Heart left ventricle (tissue), 16 donors: ENCODE data around the gene MIF4GD. TPM values are rescaled to one million over a fixed set of nuclear protein-coding genes. Genes with fewer than 3 reads are reported as not detected.

Experiments
- ATAC-seq, 4 donors: fragments of 200-7000 bp; cut with Tn5 transposase; one replicate each; pipeline ENCODE4 v1.9.1; 2020 to 2022; ENCODE audit warnings: moderate library complexity in 4 of 4, mild to moderate bottlenecking in 3 of 4, moderate number of reproducible peaks in 1 of 4
- DNase-seq, 5 donors: peaks; one replicate each; pipeline ENCODE4 v3.0.0-alpha.2; 2020
- H3K27ac ChIP-seq, 12 donors: fragments of 200-600 bp; sonication (generic) in 4 of 12; one replicate each; pipeline versions ENCODE4 v1.5.0 to v1.8.0; 2016 to 2022; ENCODE audit warnings: mild to moderate bottlenecking in 2 of 12
- H3K27me3 ChIP-seq, 9 donors: fragments of 200-600 bp; sonication (generic) in 2 of 9; one replicate each; pipeline versions ENCODE4 v1.5.1 to v1.8.0; 2016 to 2022; ENCODE audit warnings: mild to moderate bottlenecking in 3 of 9
- H3K36me3 ChIP-seq, 9 donors: fragments of 200-600 bp; sonication (generic) in 2 of 9; one replicate each; pipeline versions ENCODE4 v1.5.0 to v1.8.0; 2018 to 2022; ENCODE audit warnings: mild to moderate bottlenecking in 2 of 9
- H3K4me1 ChIP-seq, 12 donors: fragments of 200-600 bp; sonication (generic) in 4 of 12; one replicate each; pipeline versions ENCODE4 v1.5.0 to v1.8.0; 2016 to 2022; ENCODE audit warnings: mild to moderate bottlenecking in 3 of 12
- H3K4me3 ChIP-seq, 12 donors: fragments of 200-600 bp; sonication (generic) in 4 of 12; one replicate each; pipeline versions ENCODE4 v1.5.0 to v1.8.0; 2017 to 2022; ENCODE audit warnings: mild to moderate bottlenecking in 9 of 12, moderate library complexity in 4 of 12
- H3K9me3 ChIP-seq, 12 donors: fragments of 200-600 bp; sonication (generic) in 4 of 12; one replicate each; pipeline versions ENCODE4 v1.5.0 to v1.8.0; 2016 to 2022; ENCODE audit warnings: mild to moderate bottlenecking in 1 of 12
- CTCF ChIP-seq, 12 donors: fragments of 200-600 bp; sonication (generic) in 4 of 12; IDR thresholded peaks; one replicate each; pipeline versions ENCODE4 v1.5.0 to v1.8.0; 2018 to 2022; ENCODE audit warnings: antibody characterized with exemption in 12 of 12, mild to moderate bottlenecking in 5 of 12
- POLR2A ChIP-seq, 2 donors: fragments of 450-650 bp; IDR thresholded peaks; one replicate each; pipeline ENCODE4 v1.6.1; 2017; ENCODE audit warnings: antibody characterized with exemption in 2 of 2, mild to moderate bottlenecking in 2 of 2, moderate library complexity in 2 of 2
- WGBS, 4 donors: extraction: QIAGEN DNeasy Blood & Tissue Kit in 2 of 4; methylation state at CpG; one replicate each; pipeline versions ENCODE4 v1.1.5 to v1.1.7; 2013 to 2018; 5-methylcytosine and 5-hydroxymethylcytosine counted together
- intact Hi-C, 10 donors: fragments of 100-400 bp; cut with DNase I; formaldehyde crosslinking; loops; one replicate each; pipeline versions ENCODE4 v1.11.1 to v1.14.2; 2022
- polyA plus RNA-seq, 2 donors: library from polyadenylated mRNA; stranded (reverse); fragments of 200-250 nt; gene quantifications; one replicate each; pipeline ENCODE4 v1.2.3, GENCODE V29; 2013
- total RNA-seq, 9 donors: library from RNA; depleted of rRNA in 2 of 9; stranded (reverse); fragments of >200 nt in 2 of 9; fragmentation: NEBNext Ultra II Directional in 3 of 9; extraction: Animal tissue kit (Norgen Biotek cat#: 25700) in 3 of 9; gene quantifications; one replicate each; pipeline versions ENCODE4 v1.1.0 to v1.2.4, GENCODE V29; 2016 to 2023
- donor health status: ischemic (EF 13 %, LVEDD 7.1; RV severe dilation, severe dysfunction).
- donor health status: healthy with polysubstance abuse.
- donor health status: DM: no; HTN: yes; CAD: no.
- donor health status: DM: no; HTN: no; CAD: no.
- donor health status: ischemic (EF 25% LVEDD 6.9; RV normal size, moderate dysfunction).
- donor health status: ischemic (EF 25% LVEDD 5.7; RV mildly dilated, moderate dysfunction).
- donor health status: healthy.
- donor health status: DM: yes; HTN: yes; CAD: no.
- donor health status: ischemic (EF 35%, LVEDD 5.7; RV mildly dilated, moderate dysfunction).
- donor health status: nonischemic (EF 11% LVEDD 7.7; RV severe dilation, severe dysfunction).
- donor health status: DM: yes; HTN: yes; CAD: no.
- donor health status: PGD.
- donor health status: ischemic (EF 29% LVEDD 5.4; RV normal size, mild dysfunction).
- donor health status: nonischemic (EF 23%, LVEDD 6.1; RV moderate dilation, normal function).

The MIF4GD gene
- total and polyA plus RNA-seq, 11 donors = 8.6 to 34.7 (median 18.6) TPM

- Histone ChIP-seq H3K4me1 (peaks cover 0 to 27% (median 0%) of the 10 kb centered on the region in 12 donors), H3K36me3 (peaks cover 0 to 97% (median 85%) of the 10 kb centered on the region in 9 donors), H3K9me3 (no peaks in the 10 kb centered on the region), H3K4me3 (no peak overlapping the region), H3K27ac (peak overlapping the region in 1 of 12 donors; percentile 90), H3K27me3 (no peaks in the 10 kb centered on the region)
- no peak for TF ChIP-seq POLR2A (IDR thresholded peaks at IDR 0.05)
- no peak for TF ChIP-seq CTCF (IDR thresholded peaks at IDR 0.05)
- 90 to 96% (median 95%) methylated on average over 5 of the region's 5 CpGs for WGBS, 4 donors
- no peak for DNase-seq
- intact Hi-C loops = no loop called here
- ATAC-seq = no peak
Measured at GRCh38 chr17:75227729-75228128, 43.3 kb downstream of the MIF4GD start.

- H3K4me1 ChIP-seq = peaks cover 0 to 27% (median 0%) of the 10 kb centered on the region in 12 donors
- ATAC-seq (no peak), DNase-seq (no peak)
- no peaks in the 10 kb centered on the region for H3K9me3 ChIP-seq
- no peak overlapping the region for H3K4me3 ChIP-seq
- 75 to 86% (median 79%) methylated on average over 11 to 14 of the region's 14 CpGs for WGBS, 4 donors
- H3K36me3 ChIP-seq = peaks cover 0 to 97% (median 83%) of the 10 kb centered on the region in 9 donors
- H3K27ac ChIP-seq = no peak overlapping the region
- TF ChIP-seq CTCF (IDR thresholded peaks at IDR 0.05) = no peak
- intact Hi-C loops = no loop called here
- H3K27me3 ChIP-seq = no peaks in the 10 kb centered on the region
Measured at GRCh38 chr17:75225016-75225415, 46.0 kb downstream of the MIF4GD start.

GRCh38 chr17:75219815-75220214 lies 51.2 kb downstream of the MIF4GD start:
- no peak overlapping the region for H3K27ac ChIP-seq
- DNase-seq (no peak), ATAC-seq (no peak)
- no peak overlapping the region for H3K4me3 ChIP-seq
- H3K27me3 ChIP-seq = no peaks in the 10 kb centered on the region
- TF ChIP-seq POLR2A (IDR thresholded peaks at IDR 0.05) (no peak), CTCF (IDR thresholded peaks at IDR 0.05) (no peak)
- WGBS, 4 donors = 83 to 98% (median 94%) methylated on average over 3 of the region's 3 CpGs
- intact Hi-C loops = no loop called here
- H3K4me1 ChIP-seq = no peaks in the 10 kb centered on the region
- H3K9me3 ChIP-seq = no peaks in the 10 kb centered on the region
- peaks cover 0 to 99% (median 89%) of the 10 kb centered on the region in 9 donors for H3K36me3 ChIP-seq

- intact Hi-C loops = no loop called here
- no peaks in the 10 kb centered on the region for H3K27me3 ChIP-seq
- DNase-seq = no peak
- TF ChIP-seq POLR2A (IDR thresholded peaks at IDR 0.05) = no peak
- TF ChIP-seq CTCF (IDR thresholded peaks at IDR 0.05) = no peak
- ATAC-seq = no peak
- peaks cover 0 to 100% (median 91%) of the 10 kb centered on the region in 9 donors for H3K36me3 ChIP-seq
- WGBS, 4 donors = 91 to 100% (median 93%) methylated on average over 6 of the region's 6 CpGs
- H3K27ac ChIP-seq = no peak overlapping the region
- no peaks in the 10 kb centered on the region for H3K9me3 ChIP-seq
- H3K4me3 ChIP-seq = no peak overlapping the region
- H3K4me1 ChIP-seq = no peaks in the 10 kb centered on the region
Measured at GRCh38 chr17:75218131-75218530, 52.9 kb downstream of the MIF4GD start.

Other genes with a start within 250 kb of the MIF4GD start
- 1,000 to 10,000 TPM in 1 of 9 donors, 100 to 1,000 TPM in 8; 597 to 1,208 (median 875) TPM for gene ATP5PD, start 224.3 kb downstream of the MIF4GD start, total RNA-seq
- 1,000 to 10,000 TPM in 1 of 2 donors, 100 to 1,000 TPM in 1; 725 to 2,623 TPM for gene ATP5PD, start 224.3 kb downstream of the MIF4GD start, polyA plus RNA-seq
- gene KCTD2, start 224.0 kb downstream of the MIF4GD start, total RNA-seq = 10 to 100 TPM; 19.8 to 37.7 (median 31.5) TPM
- 10 to 100 TPM; 15.7 to 38.7 TPM for gene KCTD2, start 224.0 kb downstream of the MIF4GD start, polyA plus RNA-seq
- gene SLC16A5, start 183.3 kb downstream of the MIF4GD start, total RNA-seq = 10 to 100 TPM in 6 of 9 donors, 1 to 10 TPM in 3; 4.8 to 23.3 (median 11.1) TPM
- 1 to 10 TPM; 4.3 to 7.8 TPM for gene SLC16A5, start 183.3 kb downstream of the MIF4GD start, polyA plus RNA-seq
- gene ARMC7, start 161.3 kb downstream of the MIF4GD start, total RNA-seq = 1 to 10 TPM; 3.9 to 7.9 (median 5.2) TPM
- gene ARMC7, start 161.3 kb downstream of the MIF4GD start, polyA plus RNA-seq = 1 to 10 TPM; 4.9 to 7.1 TPM
- 10 to 100 TPM; 15.9 to 56.0 (median 22.8) TPM for gene NT5C, start 139.5 kb downstream of the MIF4GD start, total RNA-seq
- gene NT5C, start 139.5 kb downstream of the MIF4GD start, polyA plus RNA-seq = 10 to 100 TPM; 29.0 to 45.7 TPM
- gene JPT1, start 116.7 kb downstream of the MIF4GD start, total RNA-seq = 10 to 100 TPM; 10.4 to 60.8 (median 16.0) TPM
- gene JPT1, start 116.7 kb downstream of the MIF4GD start, polyA plus RNA-seq = 10 to 100 TPM; 41.8 to 68.0 TPM
- gene SUMO2, start 88.3 kb downstream of the MIF4GD start, total RNA-seq = 100 to 1,000 TPM in 7 of 9 donors, 10 to 100 TPM in 2; 50.1 to 277 (median 207) TPM
- gene SUMO2, start 88.3 kb downstream of the MIF4GD start, polyA plus RNA-seq = 10 to 100 TPM; 47.1 to 78.7 TPM
- gene NUP85, start 65.6 kb downstream of the MIF4GD start, total RNA-seq = 10 to 100 TPM in 8 of 9 donors, 1 to 10 TPM in 1; 9.4 to 40.9 (median 21.5) TPM
- gene NUP85, start 65.6 kb downstream of the MIF4GD start, polyA plus RNA-seq = 10 to 100 TPM; 14.3 to 27.6 TPM
- 10 to 100 TPM; 15.8 to 31.0 (median 23.3) TPM for gene GGA3, start 9.6 kb downstream of the MIF4GD start, total RNA-seq
- gene GGA3, start 9.6 kb downstream of the MIF4GD start, polyA plus RNA-seq = 10 to 100 TPM; 13.0 to 22.4 TPM
- gene MRPS7, start 9.4 kb downstream of the MIF4GD start, total RNA-seq = 100 to 1,000 TPM in 8 of 9 donors, 10 to 100 TPM in 1; 76.7 to 143 (median 116) TPM
- 100 to 1,000 TPM; 109 to 110 TPM for gene MRPS7, start 9.4 kb downstream of the MIF4GD start, polyA plus RNA-seq
- gene SLC25A19, start 18.2 kb upstream of the MIF4GD start, total RNA-seq = 10 to 100 TPM in 6 of 9 donors, 1 to 10 TPM in 3; 7.0 to 27.9 (median 11.7) TPM
- 10 to 100 TPM; 15.9 to 23.3 TPM for gene SLC25A19, start 18.2 kb upstream of the MIF4GD start, polyA plus RNA-seq
- 100 to 1,000 TPM in 2 of 9 donors, 10 to 100 TPM in 7; 37.2 to 145 (median 67.7) TPM for gene GRB2, start 134.4 kb upstream of the MIF4GD start, total RNA-seq
- gene GRB2, start 134.4 kb upstream of the MIF4GD start, polyA plus RNA-seq = 10 to 100 TPM; 24.5 to 68.2 TPM
- 100 to 1,000 TPM in 1 of 9 donors, 10 to 100 TPM in 8; 35.7 to 130 (median 52.7) TPM for gene TMEM94, start 185.4 kb upstream of the MIF4GD start, total RNA-seq
- gene TMEM94, start 185.4 kb upstream of the MIF4GD start, polyA plus RNA-seq = 10 to 100 TPM; 34.1 to 35.0 TPM
- gene CASKIN2, start 244.3 kb upstream of the MIF4GD start, total RNA-seq = 10 to 100 TPM; 27.1 to 51.2 (median 39.3) TPM
- gene CASKIN2, start 244.3 kb upstream of the MIF4GD start, polyA plus RNA-seq = 10 to 100 TPM; 19.5 to 23.2 TPM
- 10 to 100 TPM in 2 of 9 donors, 1 to 10 TPM in 7; 4.0 to 11.6 (median 7.1) TPM for gene TSEN54, start 245.3 kb upstream of the MIF4GD start, total RNA-seq
- gene TSEN54, start 245.3 kb upstream of the MIF4GD start, polyA plus RNA-seq = 10 to 100 TPM in 1 of 2 donors, 1 to 10 TPM in 1; 9.4 to 12.4 TPM